Measurements from ENCODE around the gene F8. TPM values are rescaled to one million over a fixed set of nuclear protein-coding genes. Genes with fewer than 3 reads are reported as not detected.

Gene F8
- total and polyA plus RNA-seq, 9 of the 15 experiments (the other 6 are each of a cell fraction or from before 2014, with no cell fraction given): 0.41 to 3.8 (median 0.91) TPM

- TF ChIP-seq ZBTB12 (CRISPR knock-in tag; IDR thresholded peaks at IDR 0.05): no peak
- TF ChIP-seq GABPB1 (CRISPR knock-in tag; IDR thresholded peaks at IDR 0.05): no peak
These were observed 42.0 kb downstream of the F8 start (continued) for GRCh38 chrX:154980330-154981115.

- TF ChIP-seq ARID2 (IDR thresholded peaks at IDR 0.05) (no peak), HDAC3 (IDR thresholded peaks at IDR 0.05; ENCODE audit: borderline replicate concordance, partially characterized antibody) (no peak), GTF2F1 (IDR thresholded peaks at IDR 0.05; ENCODE audit: low read depth, low read length) (no peak), STAT5A (IDR thresholded peaks at IDR 0.05; ENCODE audit: borderline replicate concordance, low read length) (no peak), MTA2 (IDR thresholded peaks at IDR 0.05; ENCODE audit: low read depth) (no peak), SMARCE1 (IDR thresholded peaks at IDR 0.05) (no peak), KAT8 (IDR thresholded peaks at IDR 0.05; ENCODE audit: low read depth) (no peak), PTTG1 (tag; IDR thresholded peaks at IDR 0.05; ENCODE audit: low read depth) (no peak), MEF2A (IDR thresholded peaks at IDR 0.05; ENCODE audit: control insufficient read depth, low read depth, low read length) (no peak), HES1 (IDR thresholded peaks at IDR 0.05; ENCODE audit: low read depth) (no peak), CHD4 (IDR thresholded peaks at IDR 0.05; ENCODE audit: insufficient read depth, insufficient replicate concordance, low read depth, low read length, poor library complexity, severe bottlenecking) (no peak), ZNF165 (CRISPR knock-in tag; IDR thresholded peaks at IDR 0.05; ENCODE audit: borderline replicate concordance) (no peak), ZFPM2 (CRISPR knock-in tag; IDR thresholded peaks at IDR 0.05) (no peak), GTF2A2 (tag; IDR thresholded peaks at IDR 0.05) (no peak), TFE3 (CRISPR knock-in tag; IDR thresholded peaks at IDR 0.05) (no peak), TCFL5 (CRISPR knock-in tag; conservative IDR thresholded peaks at IDR 0.05) (no peak)
- Histone ChIP-seq H3K4me3 (no peak overlapping the region), H2AFZ (ENCODE audit: low read depth, low read length) (no peak overlapping the region), H3K27me3 (ENCODE audit: control insufficient read depth in 2 of 2, insufficient read depth in 2 of 2, low read length in 2 of 2) (no peaks in the 10 kb centered on the region), H3K9me3 (replicated peaks; ENCODE audit: control insufficient read depth, insufficient read depth, low read depth, low read length) (no peaks in the 10 kb centered on the region; the same call in 1 of the 2 replicates), H3K27ac (ENCODE audit: extremely low read depth, low read depth, low read length) (no peak overlapping the region), H3K4me1 (replicated peaks in 1 of 2; ENCODE audit: control insufficient read depth in 2 of 2, insufficient read depth in 2 of 2, low read length in 2 of 2) (no peaks in the 10 kb centered on the region; a peak in 1 of 5 replicates), H3K9me1 (ENCODE audit: control insufficient read depth, insufficient read depth, low read length) (no peaks in the 10 kb centered on the region), H3K9ac (ENCODE audit: insufficient read depth in 1 of 2, low read depth in 2 of 2, low read length in 2 of 2) (no peak overlapping the region), H4K20me1 (replicated peaks; ENCODE audit: control insufficient read depth, insufficient read depth, low read length) (no peaks in the 10 kb centered on the region), H3K79me2 (ENCODE audit: control insufficient read depth, insufficient read depth, low read length) (no peaks in the 10 kb centered on the region), H3K36me3 (ENCODE audit: control insufficient read depth, insufficient read depth, low read length) (no peaks in the 10 kb centered on the region), H3K4me2 (ENCODE audit: insufficient read depth, low read length) (no peak overlapping the region)
- DNase-seq (ENCODE audit: extremely low read depth in 1 of 4, low spot score in 3 of 4): no peak
- BruUV-seq (replicated peaks): no TSS peak
- in situ Hi-C loops (cut with MboI) (loop anchor here (5.0 kb wide), 2 partner anchors 78 to 843 kb away; no protein-coding TSS in a partner anchor), intact Hi-C loops (cut with micrococcal nuclease) (loop anchor here (2.0 to 10.0 kb wide), 5 partner anchors 61 to 841 kb away; no protein-coding TSS in a partner anchor)
- 27% methylated on average over 3 of the region's 4 CpGs for WGBS (ENCODE audit: insufficient coverage, low coverage, missing lambda C conversion rate)
- ATAC-seq: no peak
- ChIA-PET CTCF (ENCODE audit: low intra/inter-chr PET ratio) (no interaction called here), POLR2A (no interaction called here)
- no peak for FAIRE-seq
These were observed 42.9 kb downstream of the F8 start for GRCh38 chrX:154979629-154980028.

Data from K562 (cell line).